GM11168 (cell line): ENCODE data around the gene CADM1.

Experiments used
- in situ Hi-C: fragments of 300-500 bp; cut with MboI; formaldehyde crosslinking; loops from one replicate; pipeline ENCODE4 v1.12.0; 2022; ENCODE audit warnings: low sequenced_read_pairs; ENCODE audit not compliant: unreplicated experiment

CADM1 gene

DNA sequence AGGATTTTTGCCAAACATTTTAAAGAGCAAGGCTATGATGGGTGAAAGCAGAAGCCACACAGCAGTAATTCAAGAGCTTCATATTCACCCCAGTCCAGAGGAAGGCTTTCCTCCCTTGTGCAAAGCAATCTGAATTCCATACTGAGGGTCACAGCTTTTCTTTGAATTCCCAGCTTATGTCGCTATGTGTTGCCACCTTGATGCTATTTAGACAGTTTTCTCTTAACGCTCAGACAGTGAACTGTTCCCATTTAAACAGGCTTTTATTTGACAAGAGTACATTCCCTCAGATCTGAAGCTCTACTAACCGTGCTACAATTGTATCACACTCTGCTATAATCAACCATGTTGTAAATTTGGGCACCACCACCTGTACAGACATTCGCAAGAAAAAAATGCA is 279.7 kb downstream of the CADM1 start:
- in situ Hi-C loops, result no loop called here

- in situ Hi-C loops, result no loop called here
Measured at GRCh38 chr11:115222863-115223530, 281.2 kb downstream of the CADM1 start.

DNA sequence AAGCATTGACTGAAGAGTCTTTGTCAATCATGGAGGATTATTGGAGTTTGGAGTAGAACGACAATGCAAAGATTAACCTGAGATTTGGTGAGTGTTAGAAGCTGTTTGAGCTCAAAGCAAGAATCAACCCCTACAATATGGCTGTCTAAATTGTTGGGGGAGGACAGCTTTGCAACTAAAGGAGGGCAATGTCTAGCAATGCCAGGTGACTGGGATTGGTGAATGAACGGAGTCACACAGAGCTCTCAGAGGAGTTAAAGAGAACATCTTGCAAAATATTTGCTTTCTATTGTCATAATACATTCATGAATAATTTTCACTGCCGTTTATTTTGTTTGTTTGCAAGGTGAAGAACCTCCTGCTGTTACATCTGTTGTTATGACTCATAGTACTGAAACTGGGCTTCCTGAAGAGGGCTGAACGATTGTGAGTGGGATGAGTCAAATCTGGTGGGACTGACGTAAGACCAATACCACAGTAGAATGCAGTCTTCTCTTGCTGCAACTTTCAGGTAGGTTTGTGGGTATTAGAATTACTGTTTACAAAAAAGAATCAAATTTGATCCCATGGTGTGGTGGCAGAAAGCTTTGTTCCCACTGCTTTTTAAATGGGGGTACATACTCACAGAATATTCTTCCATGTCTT is 281.9 kb downstream of the CADM1 start:
- in situ Hi-C loops, result no loop called here

DNA sequence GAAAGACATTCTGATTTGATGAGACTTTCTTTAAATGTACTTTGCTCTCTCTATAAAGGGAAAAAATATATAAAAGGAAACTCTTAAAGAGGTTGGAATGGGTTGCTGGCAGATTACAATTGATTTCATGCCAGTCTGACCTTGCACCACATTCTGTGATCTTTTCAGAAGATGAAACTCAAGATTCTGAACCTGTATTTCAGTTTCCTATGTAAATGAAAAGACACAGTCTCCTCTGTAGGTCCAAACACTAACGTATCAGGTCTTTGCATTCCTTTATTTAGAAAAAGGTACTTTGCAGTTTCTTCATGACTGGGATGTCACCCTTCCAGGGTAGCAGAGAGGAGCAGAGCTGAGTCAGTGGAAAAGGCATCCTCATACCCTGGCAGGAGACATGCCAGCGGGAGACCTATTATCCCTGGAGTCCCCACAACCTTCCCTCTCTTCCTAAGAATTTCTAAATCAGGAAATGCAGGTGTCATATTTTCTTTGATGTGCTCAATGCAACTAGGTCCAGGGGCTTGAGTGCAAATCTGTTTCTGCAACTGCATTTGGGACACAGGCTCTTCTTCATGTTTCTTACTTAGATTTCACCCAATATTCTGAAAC is 282.6 kb downstream of the CADM1 start:
- in situ Hi-C loops, result no loop called here

GRCh38 chr11:115220911-115221310 is 283.3 kb downstream of the CADM1 start:
- in situ Hi-C loops, result no loop called here

- in situ Hi-C loops, result no loop called here
Measured at GRCh38 chr11:115220423-115220822, 283.8 kb downstream of the CADM1 start.

- in situ Hi-C loops, result no loop called here
Measured at GRCh38 chr11:115219376-115219775, 284.8 kb downstream of the CADM1 start.

GRCh38 chr11:115217726-115218311 is 286.4 kb downstream of the CADM1 start:
- in situ Hi-C loops, result no loop called here

DNA sequence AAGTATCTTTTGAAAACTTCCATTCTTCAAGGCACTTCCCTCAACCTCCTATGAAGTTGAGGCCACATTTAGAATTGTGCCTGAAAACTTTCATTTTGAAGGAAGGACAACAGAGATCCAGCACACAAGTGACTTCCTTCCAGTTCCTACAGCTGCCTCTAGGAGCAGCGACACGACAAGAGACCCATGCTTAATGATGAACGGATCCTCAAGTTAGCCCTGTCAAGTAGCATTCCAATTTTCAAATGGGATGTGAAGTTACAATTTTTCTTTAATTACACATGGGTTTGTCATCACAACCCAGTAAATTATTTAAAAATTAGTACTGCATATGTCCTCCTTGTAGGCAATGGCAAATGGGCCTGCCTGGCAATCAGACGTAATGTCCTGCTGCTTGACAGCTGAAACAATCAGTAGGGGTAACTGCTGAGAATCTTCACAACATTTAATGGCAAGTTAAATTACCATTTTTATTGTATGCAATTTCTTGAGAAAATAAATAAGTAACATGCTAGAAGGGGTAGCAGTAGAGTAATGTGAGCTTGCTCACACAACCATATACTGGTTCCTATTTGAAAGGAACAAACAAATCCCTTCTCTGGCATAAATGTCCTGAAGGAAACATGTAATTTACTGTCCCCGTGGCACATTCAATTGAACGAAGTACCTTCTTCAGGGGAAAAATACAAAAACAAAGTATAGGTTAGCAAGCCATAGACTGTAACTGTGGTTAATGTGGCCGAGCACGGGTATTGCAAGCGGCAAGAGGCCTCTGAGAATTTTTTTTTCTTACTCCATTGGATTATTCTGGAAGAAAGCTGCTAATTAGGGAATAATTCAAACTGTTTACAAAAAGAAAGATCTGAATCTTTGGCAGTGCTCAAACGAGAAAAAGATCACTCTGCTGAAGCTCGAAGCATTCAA is 288.3 kb downstream of the CADM1 start:
- in situ Hi-C loops, result no loop called here

DNA sequence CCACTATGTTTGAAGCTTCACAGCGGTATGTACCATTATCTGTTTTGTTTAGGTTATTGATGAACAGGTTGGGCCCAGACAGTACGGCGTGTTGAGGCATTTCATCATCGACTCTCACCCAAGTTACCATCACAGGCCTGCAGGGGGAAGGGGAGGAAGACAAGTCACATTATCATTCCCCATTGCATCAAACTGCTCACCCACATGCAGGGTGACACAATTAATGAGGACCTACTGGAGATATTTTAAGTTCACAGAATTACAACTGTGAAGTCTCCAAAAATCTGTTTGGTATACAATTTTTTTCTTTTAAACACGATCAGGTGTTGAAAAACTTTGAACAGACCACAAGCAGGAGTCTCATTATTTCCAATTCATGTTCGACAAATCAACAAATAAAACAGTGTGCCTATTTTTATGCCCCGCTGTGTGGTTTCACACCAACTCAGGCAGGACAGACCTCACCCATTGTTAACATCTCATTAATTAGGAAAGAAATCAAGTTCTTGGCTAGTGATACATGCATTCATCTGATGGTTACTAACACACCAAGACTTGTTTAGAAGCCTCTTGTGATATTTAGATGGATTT is 289.5 kb downstream of the CADM1 start:
- in situ Hi-C loops, result no loop called here

- in situ Hi-C loops, result no loop called here
Measured at GRCh38 chr11:115213007-115213406, 291.2 kb downstream of the CADM1 start.

GRCh38 chr11:115208808-115209259 is 295.4 kb downstream of the CADM1 start:
- in situ Hi-C loops, result no loop called here

- in situ Hi-C loops, result no loop called here
Measured at GRCh38 chr11:115207916-115208315, 296.3 kb downstream of the CADM1 start.

DNA sequence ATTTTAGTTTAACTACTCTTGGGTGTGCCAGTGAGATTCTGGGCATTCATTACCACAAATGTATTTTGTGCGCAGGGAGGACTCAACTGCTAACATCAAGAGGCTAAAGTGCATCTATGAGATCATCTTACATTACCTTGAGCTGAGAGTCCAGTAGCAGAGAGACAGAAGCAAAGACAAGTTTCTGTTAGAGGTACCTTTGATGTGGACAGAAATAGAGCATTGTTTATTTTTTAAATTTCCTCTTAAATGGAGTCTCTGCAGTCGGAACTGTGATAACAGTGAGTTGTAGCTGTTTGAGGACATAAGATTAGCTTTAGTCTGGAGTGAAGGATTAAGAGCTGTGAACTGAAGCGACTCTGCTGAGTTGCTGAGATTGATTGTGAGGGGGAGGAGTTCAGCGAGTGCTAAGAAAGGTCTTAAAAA is 297.0 kb downstream of the CADM1 start:
- in situ Hi-C loops, result no loop called here

DNA sequence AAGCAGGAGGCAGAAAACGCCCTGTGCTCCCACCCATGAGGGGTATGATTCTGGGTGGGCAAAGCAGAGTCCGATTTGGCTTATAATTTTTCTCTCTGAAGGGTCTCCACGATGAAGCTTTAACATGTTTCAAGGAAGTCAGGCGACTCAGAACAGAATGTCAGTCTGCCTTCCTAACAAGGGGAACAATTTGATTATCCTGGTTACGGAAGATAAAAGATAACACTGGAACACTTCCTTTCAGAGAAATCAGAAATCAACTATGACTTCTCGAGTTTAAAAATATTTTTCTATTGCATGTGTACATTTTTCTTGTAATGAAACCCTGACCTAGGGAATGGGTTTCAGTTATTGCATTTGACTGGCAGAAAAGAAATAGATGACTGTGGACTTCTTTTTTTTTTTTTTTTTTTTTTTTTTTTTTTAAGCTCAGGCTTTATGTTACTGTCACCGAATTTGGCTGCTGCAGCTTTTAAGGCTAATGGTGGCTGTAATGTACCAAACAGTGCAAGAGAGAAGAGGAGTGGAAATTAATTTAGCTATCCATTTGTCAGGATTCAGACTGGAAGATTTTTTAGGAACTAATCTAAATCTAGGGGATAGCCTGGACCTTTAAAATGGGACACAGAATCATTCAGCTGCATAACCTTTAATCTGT is 297.7 kb downstream of the CADM1 start:
- in situ Hi-C loops, result no loop called here

GRCh38 chr11:115202900-115203552 is 301.2 kb downstream of the CADM1 start:
- in situ Hi-C loops, result no loop called here

GRCh38 chr11:115202074-115202473 is 302.1 kb downstream of the CADM1 start:
- in situ Hi-C loops, result no loop called here

GRCh38 chr11:115201111-115201792 is 303.0 kb downstream of the CADM1 start:
- in situ Hi-C loops, result no loop called here
